Measurements from ENCODE around the gene MAML2.

DNA sequence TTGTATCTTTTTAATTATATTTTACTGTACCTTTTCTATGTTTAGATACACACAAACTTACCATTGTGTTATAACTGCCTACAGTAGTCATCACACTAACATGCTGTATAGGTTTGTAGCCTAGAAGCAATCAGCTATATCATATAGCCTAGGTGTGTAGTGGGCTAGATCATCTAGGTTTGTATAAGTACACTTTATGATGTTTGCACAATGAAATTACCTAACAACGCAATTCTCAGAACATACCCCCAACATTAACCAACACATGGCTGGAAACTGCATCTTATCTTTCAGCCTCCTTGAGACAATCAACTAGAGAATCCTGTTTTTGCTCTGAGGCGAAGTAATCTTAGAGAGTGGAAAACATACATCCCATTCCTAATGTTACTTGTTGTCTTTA lies 358.9 kb downstream of the MAML2 start:
- TF ChIP-seq, protein P1, sequence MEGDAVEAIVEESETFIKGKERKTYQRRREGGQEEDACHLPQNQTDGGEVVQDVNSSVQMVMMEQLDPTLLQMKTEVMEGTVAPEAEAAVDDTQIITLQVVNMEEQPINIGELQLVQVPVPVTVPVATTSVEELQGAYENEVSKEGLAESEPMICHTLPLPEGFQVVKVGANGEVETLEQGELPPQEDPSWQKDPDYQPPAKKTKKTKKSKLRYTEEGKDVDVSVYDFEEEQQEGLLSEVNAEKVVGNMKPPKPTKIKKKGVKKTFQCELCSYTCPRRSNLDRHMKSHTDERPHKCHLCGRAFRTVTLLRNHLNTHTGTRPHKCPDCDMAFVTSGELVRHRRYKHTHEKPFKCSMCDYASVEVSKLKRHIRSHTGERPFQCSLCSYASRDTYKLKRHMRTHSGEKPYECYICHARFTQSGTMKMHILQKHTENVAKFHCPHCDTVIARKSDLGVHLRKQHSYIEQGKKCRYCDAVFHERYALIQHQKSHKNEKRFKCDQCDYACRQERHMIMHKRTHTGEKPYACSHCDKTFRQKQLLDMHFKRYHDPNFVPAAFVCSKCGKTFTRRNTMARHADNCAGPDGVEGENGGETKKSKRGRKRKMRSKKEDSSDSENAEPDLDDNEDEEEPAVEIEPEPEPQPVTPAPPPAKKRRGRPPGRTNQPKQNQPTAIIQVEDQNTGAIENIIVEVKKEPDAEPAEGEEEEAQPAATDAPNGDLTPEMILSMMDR (IDR thresholded peaks at IDR 0.05), result no peak
- no peak for TF ChIP-seq ZFX (IDR thresholded peaks at IDR 0.05; ENCODE audit: borderline replicate concordance)

Data from 22Rv1 (cell line).